Adrenal gland (tissue), 5 donors: ENCODE results near the gene COL25A1.

Source experiments
- POLR2A ChIP-seq, 2 donors: fragments of 450-650 bp; IDR thresholded peaks; one replicate each; pipeline ENCODE4 v1.6.1; 2017; ENCODE audit warnings: antibody characterized with exemption in 2 of 2, mild to moderate bottlenecking in 2 of 2, moderate library complexity in 1 of 2
- TF ChIP-seq, protein P1 (sequence below), 6 experiments: fragments of 450-650 bp in 4 of 6; fragments of 200-600 bp in 2 of 6; sonication (generic) in 1 of 6; IDR thresholded peaks; 1 replicate in 5 of 6; 2 replicates in 1 of 6; pipeline versions ENCODE4 v1.5.1 to v1.8.0; 2016 to 2021; ENCODE audit warnings: antibody characterized with exemption in 6 of 6, mild to moderate bottlenecking in 2 of 6, moderate library complexity in 1 of 6
- donor health status: DM: no; HTN: no; CAD: no.

DNA sequence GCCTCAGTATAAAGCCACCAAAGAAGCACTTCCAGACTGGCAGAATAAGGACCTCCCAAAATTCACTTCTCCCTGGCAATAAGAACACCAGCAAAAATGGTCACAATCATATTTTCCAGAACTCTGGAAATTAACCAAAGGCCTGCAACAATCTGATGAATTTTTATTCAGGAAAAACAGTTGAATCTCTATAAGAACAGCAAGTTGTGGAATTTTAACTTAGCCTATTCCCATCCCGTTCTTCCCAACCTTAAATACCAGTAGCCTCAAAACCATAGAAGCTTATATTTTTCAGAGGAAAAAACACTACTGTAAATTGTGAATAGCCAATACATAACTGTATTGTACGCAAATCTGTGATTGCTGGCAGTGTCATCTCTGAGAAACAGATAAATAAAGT is 67.9 kb downstream of the COL25A1 start:
- TF ChIP-seq, protein P1, sequence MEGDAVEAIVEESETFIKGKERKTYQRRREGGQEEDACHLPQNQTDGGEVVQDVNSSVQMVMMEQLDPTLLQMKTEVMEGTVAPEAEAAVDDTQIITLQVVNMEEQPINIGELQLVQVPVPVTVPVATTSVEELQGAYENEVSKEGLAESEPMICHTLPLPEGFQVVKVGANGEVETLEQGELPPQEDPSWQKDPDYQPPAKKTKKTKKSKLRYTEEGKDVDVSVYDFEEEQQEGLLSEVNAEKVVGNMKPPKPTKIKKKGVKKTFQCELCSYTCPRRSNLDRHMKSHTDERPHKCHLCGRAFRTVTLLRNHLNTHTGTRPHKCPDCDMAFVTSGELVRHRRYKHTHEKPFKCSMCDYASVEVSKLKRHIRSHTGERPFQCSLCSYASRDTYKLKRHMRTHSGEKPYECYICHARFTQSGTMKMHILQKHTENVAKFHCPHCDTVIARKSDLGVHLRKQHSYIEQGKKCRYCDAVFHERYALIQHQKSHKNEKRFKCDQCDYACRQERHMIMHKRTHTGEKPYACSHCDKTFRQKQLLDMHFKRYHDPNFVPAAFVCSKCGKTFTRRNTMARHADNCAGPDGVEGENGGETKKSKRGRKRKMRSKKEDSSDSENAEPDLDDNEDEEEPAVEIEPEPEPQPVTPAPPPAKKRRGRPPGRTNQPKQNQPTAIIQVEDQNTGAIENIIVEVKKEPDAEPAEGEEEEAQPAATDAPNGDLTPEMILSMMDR (IDR thresholded peaks at IDR 0.05) = no peak
- TF ChIP-seq POLR2A (IDR thresholded peaks at IDR 0.05) = no peak
